Neural cell (in vitro differentiated cells): ENCODE data around the gene FAM163B.

Experiments
- EP300 ChIP-seq: fragments of 450-650 bp; conservative IDR thresholded peaks from 2 replicates; pipeline ENCODE4 v1.6.1; 2014; ENCODE audit warnings: antibody characterized with exemption, mild to moderate bottlenecking, moderate library complexity; ENCODE audit not compliant: poor library complexity, severe bottlenecking
- TF ChIP-seq, protein P1 (sequence below): fragments of 450-650 bp; IDR thresholded peaks from 2 replicates; pipeline ENCODE4 v1.5.1; 2014; ENCODE audit warnings: antibody characterized with exemption, mild to moderate bottlenecking, moderate library complexity; ENCODE audit not compliant: poor library complexity, severe bottlenecking

DNA sequence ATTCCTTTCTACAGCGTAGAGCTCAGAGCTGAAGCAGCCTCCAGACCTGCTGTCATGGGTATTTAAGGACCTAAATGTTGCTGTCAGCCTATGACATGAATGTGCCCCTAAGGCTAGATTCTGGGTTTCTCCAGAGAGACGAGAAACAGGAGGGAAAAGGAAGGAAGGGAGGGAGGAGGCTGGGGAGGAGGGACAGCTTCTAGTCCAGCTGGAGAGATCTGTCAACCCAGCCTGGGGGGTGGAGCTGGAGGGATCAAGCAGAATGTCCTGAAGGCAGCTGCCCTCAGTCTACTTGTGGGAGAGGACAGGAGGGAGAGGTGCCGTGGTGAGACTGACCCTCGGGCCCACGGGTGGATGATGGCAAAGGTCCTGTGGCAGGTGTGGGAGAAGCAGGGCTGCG is 25.9 kb upstream of the FAM163B start:
- TF ChIP-seq EP300: no peak
- TF ChIP-seq, protein P1, sequence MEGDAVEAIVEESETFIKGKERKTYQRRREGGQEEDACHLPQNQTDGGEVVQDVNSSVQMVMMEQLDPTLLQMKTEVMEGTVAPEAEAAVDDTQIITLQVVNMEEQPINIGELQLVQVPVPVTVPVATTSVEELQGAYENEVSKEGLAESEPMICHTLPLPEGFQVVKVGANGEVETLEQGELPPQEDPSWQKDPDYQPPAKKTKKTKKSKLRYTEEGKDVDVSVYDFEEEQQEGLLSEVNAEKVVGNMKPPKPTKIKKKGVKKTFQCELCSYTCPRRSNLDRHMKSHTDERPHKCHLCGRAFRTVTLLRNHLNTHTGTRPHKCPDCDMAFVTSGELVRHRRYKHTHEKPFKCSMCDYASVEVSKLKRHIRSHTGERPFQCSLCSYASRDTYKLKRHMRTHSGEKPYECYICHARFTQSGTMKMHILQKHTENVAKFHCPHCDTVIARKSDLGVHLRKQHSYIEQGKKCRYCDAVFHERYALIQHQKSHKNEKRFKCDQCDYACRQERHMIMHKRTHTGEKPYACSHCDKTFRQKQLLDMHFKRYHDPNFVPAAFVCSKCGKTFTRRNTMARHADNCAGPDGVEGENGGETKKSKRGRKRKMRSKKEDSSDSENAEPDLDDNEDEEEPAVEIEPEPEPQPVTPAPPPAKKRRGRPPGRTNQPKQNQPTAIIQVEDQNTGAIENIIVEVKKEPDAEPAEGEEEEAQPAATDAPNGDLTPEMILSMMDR: no peak
